NCI-H748 (cell line): ENCODE measurements around the gene CAMK2G.

Source experiments
- DNase-seq: peaks from one replicate; lab custom pipeline; 2025; ENCODE audit not compliant: unreplicated experiment; lab: John Stamatoyannopoulos, UW

The CAMK2G gene

DNA sequence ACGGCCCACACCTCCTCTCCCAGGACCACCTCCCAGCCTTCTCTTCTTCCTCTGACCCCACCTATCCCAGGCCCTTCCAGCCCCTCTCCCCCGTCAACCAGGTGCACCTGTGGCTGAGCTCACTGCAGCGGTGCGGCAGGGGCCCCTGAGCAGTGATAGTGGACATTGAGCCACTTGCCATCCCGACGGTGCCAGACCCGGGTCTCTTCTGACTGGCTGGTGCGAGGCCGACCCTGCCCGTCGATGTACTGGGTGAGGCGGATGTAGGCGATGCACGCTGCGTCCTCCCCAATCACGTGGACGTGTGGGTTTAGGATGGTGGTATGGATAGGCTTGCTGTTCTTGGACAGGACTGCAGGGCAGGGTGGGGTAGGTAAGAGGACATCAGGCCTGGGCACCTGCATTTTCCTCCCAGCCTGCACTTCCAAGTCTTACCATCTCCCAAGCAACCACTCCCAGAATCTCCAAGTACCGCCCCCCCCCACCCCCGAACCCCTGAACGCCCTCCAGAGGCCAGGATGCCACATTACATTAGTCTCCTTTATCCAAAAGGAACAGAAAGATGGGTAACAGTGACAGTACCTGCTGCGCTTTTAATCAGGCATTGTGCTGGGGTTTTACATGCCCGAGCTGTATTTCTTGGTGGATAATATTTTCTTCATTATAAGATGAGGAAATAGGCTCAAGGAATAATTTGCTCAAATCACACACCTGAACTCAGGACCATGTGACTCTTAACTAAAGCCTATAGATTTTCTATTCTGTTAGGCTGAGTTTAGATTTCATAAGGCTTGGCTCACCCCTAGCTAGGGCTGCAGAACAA is 59.2 kb downstream of the CAMK2G start:
- no peak for DNase-seq

DNA sequence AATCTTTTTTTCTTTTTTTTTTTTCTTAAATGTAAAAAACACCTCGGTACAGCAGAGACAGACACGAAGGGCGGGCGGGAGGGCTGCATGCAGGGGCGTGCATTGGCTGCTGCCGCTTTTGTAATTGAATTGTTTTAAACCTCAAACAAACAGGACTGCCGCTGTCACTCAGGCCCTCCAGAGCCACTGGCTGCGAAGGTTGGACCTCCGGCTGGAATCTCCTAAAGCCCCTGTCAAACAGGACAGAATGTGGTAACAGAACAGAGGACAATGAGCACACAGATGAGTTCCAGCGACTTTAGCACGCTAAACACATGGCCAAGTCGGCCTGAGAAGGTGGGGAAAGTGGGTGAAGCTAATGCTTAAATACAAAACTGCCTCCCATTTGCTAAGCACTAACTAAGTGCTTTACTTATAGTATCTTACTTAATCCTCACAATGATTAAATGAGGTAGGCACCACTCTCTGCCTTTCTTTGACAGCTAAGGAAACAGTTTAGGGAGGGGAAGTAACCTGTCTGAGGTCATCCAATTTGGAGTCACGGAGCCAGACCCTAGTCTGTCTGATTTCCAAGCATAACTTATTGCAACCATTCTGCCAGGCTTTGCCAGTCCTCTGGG is 60.0 kb downstream of the CAMK2G start:
- DNase-seq: no peak

DNA sequence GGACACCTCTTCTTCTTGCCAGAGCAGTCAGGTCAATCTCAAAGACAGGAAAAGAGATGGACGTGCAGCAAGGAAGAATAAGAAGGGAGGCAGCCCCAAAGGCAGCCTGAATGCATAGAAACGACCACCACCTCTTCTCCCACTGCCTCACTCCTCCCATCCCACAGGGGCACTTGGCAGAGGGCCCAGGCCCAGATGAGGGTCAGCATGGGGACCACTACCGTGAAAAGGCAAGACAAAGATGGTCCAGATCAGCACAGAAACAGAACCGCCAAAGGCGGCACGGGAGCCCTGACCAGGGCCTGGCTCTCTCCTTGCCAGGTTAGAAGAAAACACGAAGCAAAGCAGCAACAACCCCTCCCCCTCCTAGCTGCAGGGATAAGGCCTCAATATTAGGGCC is 61.0 kb downstream of the CAMK2G start:
- DNase-seq: no peak

DNA sequence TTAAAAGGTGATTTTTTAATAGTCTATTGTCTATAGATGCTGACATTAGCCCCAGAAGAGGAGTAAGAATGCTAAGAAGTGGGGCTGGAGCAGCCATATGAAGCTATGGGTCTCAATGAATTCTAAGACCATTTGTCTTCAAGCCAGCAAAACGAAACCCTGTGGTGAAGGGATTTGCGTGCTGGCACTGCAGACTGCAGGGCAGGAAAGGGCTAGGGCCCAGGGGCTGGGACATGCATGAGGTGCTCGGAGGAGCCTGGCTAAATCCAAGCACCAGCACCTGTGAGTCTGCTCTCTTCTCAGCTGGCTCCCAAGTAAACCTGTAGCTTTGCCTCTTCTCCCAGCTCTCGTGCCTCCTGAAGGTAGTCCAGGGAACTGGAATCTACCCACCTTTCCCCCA is 61.7 kb downstream of the CAMK2G start:
- no peak for DNase-seq

DNA sequence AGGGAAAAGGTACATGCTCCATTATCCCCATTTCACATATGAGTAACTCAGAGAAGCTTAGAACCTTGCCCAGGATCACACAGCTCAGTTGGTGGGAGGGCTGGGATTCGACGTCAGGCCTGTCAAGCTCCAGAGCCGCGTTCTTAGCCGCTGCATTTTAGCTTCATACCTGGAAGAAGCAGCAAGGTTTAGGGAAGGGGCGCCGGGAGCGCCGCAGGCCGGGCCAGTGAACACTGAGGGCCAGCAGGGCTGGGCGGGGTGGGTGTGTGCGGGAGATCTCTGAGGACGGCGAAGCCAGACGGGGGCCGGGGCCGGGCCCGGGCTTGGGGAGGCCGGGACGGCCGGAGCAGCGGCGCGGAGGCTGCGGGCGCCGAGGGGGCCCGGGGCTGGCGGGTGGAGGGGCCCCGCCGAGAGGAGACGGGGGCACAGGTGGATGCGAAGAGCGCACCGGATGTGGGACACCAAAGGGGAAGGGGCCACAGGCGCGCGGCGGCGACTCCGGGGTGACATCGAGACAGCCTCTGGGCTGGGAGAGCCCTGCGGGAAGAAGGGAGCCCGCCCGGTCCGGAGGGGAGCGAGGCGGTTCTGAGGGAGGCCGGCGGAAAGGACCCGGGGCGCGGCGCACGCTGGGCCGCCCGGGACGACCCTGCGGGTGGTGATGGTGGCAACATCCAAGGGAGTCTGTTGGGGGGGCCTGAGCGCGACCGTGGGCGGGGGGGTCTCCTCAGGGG is 63.5 kb downstream of the CAMK2G start:
- DNase-seq: peak; percentile 43

DNA sequence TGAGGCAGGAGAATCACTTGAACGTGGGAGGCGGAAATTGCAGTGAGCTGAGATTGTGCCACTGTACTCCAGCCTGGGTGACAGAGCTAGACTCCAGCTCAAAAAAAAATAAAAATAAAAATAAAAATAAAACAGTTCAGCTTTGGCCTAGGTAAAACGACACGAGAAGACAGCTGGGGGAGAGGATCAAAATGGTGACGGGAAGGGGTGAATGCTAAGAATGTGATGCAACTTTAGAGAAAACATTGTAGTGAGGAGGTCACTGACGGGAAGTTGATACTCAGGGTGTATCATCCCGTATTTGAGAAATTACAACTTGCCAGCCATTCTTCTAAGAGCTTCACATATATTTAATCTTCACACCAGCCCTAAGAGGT is 64.0 kb downstream of the CAMK2G start:
- DNase-seq: no peak

DNA sequence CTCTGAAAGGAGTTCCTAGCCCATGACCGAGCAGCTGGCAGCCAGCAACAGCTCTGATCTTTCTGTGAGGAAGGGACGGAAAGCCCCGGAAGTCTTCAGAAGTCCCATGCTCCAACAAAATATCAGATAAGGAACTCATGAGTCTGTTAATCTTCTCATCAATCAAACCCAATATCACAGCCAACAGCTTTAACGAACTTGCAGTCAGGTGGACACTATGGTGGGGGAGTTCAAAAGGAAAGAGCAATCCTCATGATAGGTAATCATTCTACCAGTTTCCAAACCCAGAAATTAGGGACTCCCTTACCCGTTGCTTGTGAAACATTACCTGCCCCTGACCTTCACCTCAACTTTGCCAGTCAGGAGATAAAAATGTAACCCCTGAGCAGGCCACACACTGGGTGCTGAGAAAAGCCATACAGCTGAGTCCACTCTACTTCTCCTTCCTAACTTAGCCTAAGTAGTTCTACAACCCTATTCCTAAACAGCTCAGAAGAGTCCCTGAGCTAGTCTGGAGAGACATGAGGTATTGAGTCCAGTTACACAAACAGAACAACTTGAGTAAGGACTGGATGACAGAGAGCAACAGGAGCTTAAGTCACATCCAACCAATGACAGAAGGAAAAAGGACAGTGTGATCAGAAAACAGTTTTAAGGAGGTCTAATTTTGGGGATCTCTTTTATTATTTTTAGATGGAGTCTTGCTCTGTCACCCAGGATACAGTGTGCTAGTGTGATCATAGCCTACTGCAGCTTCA is 65.1 kb downstream of the CAMK2G start:
- no peak for DNase-seq

DNA sequence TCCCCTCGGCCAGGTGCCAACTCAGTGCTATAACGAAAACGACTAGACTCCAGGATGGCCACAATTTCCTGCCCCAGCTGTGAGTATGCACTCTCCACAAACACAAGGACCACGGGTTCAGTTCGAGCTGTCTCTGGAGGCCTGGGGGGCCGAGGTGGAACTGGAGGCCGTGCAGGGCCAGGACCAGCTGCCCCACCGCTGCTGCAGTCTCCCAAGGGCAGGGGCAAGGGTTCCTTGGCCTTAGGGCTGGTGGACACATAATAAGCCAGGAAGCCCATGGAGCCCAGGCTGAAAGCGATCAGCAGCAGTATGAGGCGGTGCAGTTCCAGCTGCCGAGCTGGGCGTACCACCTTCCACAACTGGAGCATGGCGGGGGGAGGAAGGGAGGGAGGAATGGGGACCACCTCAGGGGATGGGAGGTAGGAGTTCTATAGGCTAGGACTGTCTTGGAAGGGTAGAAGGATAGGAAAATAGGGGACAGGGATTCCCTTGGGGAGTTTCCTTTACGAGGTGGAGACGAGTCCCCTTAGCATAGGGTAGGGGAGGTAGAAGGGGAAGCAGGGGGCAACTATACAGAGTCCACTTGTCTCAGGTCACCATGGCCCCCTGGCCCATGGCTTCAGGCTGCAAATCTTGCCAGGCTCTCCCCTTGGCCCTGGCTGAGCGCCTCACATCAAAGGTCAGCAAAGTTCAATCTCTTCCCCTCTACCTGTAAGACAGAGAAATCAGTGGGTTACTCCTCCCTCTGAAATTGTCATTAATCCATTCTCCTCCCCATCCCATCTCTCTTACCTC is 66.1 kb downstream of the CAMK2G start:
- DNase-seq: no peak

DNA sequence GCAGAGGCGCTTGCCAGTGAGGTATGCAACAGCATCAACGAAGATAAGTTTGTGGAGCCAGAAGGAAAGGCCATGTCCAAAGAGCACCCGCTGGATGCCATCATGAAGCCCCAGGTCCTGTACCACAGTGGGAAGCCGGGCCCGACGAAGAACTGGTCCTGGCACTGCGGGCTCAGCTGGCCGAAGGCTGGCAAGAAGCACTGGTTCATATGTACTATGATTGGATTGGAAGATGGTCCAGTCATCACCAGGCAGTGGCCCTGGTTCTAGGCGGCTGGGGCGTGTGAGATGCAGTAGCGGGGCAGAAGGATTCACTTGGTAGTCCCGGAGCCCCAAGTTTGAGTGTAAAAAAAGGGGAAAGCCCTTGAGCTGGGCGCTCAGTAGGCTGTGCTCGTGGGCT is 66.9 kb downstream of the CAMK2G start:
- DNase-seq: no peak

DNA sequence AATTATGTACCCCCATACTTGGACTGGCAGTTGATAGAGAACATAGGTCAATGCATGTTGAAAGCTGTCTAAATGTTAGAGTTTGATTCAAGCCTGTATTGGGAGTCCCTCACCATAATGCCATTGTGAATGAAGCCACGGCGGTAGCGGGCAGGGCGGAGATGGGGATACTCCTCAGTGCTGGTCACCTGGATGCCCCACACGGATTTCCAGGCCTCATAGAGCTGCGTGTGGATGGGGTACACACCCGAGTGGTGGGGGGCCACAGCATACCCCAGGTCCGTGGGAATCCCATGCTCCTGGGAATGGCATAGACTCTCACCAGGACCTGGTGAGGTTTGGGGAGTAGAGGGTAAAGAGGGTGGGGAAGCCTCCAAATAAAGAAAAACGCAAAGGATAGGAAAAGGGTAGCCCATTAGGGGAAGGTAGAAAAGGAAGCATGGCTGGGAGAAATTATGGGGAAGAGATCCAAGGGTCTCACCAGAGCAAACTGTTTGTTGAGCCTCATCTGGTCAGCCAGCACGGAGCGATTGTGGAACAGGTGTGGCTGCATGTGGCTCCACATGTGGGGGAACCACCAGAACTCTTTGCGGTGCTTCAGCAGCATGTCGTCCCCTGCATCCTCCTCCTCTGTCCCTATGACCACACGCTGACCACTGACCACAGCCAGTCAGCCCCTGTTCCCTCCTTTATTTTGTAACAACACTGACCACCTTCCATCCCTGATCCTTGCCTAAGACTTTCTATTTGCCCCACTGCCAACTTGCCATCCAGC is 68.0 kb downstream of the CAMK2G start:
- DNase-seq: no peak

DNA sequence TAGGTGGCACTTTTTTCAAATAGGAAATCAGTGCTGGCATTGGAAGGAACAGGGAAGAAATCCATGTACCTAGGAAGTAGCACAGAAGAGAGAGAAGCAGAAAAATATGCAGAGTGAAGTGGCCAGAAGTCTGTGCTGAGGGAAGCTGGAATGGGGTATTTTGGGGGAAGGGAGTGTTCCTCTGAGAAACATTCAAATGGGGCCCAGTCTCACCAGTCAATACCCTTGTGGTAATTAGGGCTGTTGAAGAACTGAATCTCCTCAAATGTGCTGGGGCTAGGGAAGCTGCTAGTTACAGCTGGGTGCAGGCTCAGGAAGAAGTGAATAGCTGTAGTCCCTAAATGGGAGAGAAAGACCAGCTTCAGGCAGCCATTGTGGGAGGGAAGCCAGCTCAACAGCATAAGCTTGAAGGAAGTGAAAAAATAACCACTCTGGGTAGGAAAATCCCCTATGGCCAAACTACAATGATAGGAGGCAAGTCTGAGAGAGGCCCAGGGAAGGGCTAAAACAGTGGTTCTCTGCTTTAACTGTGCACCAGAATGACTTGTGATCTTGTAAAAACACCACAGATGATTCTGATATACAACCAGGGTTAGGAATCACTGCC is 70.6 kb downstream of the CAMK2G start:
- no peak for DNase-seq

DNA sequence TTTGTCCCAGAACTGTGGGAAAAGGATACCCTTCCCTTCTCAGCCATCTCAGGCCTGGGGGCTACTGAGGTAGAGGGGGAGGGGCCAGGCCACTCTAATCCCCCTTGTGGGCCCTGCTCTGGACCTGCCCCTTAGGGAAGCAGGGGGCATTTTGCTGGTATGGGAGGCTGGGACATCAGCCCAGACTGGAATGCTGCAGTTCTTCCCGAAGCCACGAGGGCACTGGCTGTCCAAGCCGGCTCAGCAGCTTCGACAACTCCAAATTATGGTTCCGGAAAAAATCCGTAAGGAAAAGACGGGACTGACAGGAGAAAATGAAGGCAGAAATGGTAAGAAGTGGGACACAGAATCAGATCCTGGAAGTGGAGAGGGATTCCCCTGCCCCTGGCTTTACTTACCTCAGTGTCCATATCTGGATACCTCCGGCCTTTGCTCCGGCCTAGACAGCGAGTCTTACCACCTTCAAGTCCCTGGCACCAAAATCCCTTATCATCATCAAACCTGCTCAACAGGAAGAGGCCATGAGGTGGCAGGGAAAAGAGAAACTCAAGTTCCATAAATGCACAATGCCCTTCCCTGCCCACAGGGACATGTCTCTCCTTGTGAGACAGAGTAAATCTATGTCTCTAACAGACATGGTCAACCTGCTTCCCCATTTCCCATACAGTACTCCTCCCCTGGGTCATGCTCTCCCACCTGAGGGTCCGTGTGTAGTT is 71.9 kb downstream of the CAMK2G start:
- DNase-seq: no peak

DNA sequence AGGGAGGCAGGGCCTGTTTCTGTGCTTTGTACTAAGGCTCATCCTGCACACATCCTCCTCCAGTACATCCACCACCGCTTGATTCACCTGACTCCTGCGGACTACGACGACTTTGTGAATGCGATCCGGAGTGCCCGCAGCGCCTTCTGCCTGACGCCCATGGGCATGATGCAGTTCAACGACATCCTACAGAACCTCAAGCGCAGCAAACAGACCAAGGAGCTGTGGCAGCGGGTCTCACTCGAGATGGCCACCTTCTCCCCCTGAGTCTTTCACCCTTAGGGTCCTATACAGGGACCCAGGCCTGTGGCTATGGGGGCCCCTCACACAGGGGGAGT is 73.1 kb downstream of the CAMK2G start:
- DNase-seq: no peak

DNA sequence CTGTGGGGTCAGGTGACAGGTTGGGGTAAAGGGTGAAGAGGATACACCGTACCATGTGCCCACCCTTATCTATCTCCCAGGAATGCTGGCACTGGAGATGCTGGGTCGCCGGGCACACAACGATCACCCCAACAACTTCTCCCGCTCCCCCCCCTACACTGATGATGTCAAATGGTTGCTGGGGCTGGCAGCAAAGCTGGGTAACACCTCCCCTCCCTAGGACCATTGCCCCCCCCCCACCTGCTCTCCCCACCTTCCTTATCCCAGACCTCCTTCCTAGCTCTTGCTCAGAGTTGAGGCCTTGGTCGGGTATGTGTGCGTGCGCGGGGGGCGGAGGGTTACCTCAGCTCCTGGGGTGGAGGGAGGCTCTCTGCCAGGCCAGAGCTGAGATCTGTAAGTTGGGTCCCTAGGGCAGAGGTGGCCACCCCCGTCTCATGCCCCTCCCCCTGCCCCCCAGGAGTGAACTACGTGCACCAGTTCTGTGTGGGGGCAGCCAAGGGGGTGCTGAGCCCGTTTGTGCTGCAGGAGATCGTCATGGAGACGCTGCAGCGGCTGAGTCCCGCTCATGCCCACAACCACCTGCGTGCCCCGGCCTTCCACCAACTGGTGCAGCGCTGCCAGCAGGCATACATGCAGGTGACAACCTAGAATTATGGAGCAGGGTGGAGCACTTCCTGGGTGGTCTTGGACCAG is 73.6 kb downstream of the CAMK2G start:
- DNase-seq: no peak

DNA sequence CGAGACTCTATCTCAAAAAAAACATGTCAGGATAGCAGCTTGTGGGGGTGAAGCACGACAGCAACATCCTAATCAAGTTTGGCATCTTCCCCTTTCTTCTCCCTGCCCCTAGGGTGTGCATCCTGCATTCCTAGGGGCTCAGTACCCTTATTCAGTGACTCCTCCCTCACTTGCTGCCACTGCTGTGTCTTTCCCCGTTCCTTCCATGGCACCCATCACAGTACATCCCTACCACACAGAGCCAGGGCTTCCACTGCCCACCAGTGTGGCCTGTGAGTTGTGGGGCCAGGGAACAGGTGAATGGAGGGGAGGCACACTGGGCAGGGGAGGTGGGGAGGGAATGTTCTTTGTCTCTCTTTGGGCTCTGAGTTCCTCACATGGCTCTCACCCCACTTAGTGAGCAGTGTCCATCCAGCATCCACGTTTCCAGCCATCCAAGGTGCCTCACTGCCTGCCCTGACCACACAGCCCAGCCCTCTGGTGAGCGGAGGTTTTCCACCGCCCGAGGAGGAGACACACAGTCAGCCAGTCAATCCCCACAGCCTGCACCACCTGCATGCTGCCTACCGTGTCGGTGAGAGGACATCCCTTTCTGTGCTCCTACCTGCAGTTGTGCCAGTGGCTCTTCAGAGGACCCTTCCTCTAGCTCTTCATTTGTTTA is 74.3 kb downstream of the CAMK2G start:
- no peak for DNase-seq

DNA sequence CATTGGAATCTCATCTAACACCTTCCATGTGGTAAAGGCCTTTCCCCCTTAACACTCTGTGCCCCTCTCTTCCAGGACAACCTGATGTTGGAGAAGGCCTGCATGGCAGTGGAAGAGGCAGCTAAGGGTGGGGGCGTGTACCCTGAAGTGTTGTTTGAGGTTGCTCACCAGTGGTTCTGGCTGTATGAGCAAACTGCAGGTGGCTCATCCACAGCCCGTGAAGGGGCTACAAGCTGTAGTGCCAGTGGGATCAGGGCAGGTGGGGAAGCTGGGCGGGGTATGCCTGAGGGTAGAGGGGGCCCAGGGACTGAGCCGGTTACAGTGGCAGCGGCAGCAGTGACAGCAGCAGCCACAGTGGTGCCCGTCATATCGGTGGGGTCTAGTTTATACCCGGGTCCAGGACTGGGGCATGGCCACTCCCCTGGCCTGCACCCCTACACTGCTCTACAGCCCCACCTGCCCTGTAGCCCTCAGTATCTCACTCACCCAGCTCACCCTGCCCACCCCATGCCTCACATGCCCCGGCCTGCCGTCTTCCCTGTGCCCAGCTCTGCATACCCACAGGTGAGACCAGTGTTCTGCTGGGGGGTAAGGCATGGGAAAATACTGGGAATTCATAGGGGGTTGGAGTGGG is 75.3 kb downstream of the CAMK2G start:
- DNase-seq: no peak

DNA sequence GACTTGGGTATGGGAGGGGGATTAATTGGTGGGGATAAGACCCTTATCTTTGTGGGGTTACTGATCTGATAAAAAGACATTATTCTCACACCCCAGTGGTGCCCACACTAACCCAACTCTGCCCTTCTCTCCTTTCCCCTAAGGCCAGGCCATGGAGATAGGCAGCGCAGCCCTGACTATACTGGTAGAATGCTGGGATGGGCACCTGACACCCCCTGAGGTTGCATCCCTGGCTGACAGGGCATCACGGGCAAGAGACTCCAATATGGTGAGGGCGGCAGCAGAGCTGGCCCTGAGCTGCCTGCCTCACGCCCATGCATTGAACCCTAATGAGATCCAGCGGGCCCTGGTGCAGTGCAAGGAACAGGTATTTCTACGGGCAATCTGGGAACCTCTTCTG is 76.3 kb downstream of the CAMK2G start:
- no peak for DNase-seq
